ENCODE measurements around the gene NR1D1.
A peak's percentile ranks its signal among the peaks of the same experiment; 100 is the strongest.
"Not testable (repeated sequence)": the region's sequence is repeated elsewhere in the genome, so short reads cannot be mapped to it uniquely, and the experiment has no call there.

NR1D1 gene

GRCh38 chr17:40100419-40100668 lies at the start of gene NR1D1:
NR1D1 (minus strand) TSS chr17:40100589; CDS start chr17:40100094, 495 bp downstream.
- no peak for DNase-seq

GRCh38 chr17:40148527-40148926 lies 48.1 kb upstream of the NR1D1 start:
- DNase-seq = no peak

GRCh38 chr17:40145476-40145875 lies 45.1 kb upstream of the NR1D1 start:
- no peak for DNase-seq

- DNase-seq = not testable (repeated sequence)
Observed at GRCh38 chr17:40143166-40143565, 42.8 kb upstream of the NR1D1 start.

GRCh38 chr17:40139566-40140058 lies 39.2 kb upstream of the NR1D1 start:
- DNase-seq = no peak

- DNase-seq = no peak
Observed at GRCh38 chr17:40135817-40136216, 35.4 kb upstream of the NR1D1 start.

- DNase-seq = no peak
Observed at GRCh38 chr17:40134184-40134583, 33.8 kb upstream of the NR1D1 start.

GRCh38 chr17:40130352-40131042 lies 30.1 kb upstream of the NR1D1 start:
- DNase-seq = no peak

- no peak for DNase-seq
Observed at GRCh38 chr17:40129498-40129897, 29.1 kb upstream of the NR1D1 start.

GRCh38 chr17:40124279-40125141 lies 24.1 kb upstream of the NR1D1 start:
- DNase-seq = no peak

GRCh38 chr17:40123811-40124114 lies 23.4 kb upstream of the NR1D1 start:
- no peak for DNase-seq

- peak; percentile 71 for DNase-seq
Observed at GRCh38 chr17:40122999-40123810, 22.8 kb upstream of the NR1D1 start.

- peak; percentile 73 for DNase-seq
Observed at GRCh38 chr17:40122136-40122998, 22.0 kb upstream of the NR1D1 start.

- DNase-seq = peak; percentile 94
Observed at GRCh38 chr17:40121181-40122135, 21.1 kb upstream of the NR1D1 start, which contains the start of gene MSL1. MSL1 (plus strand) TSS chr17:40121971; CDS start chr17:40122613, 642 bp downstream.

GRCh38 chr17:40115101-40115436 lies 14.7 kb upstream of the NR1D1 start:
- DNase-seq = no peak

GRCh38 chr17:40113907-40114245 lies 13.5 kb upstream of the NR1D1 start:
- no peak for DNase-seq

GRCh38 chr17:40113110-40113906 lies 12.9 kb upstream of the NR1D1 start:
- peak; percentile 97 for DNase-seq

- peak; percentile 75 for DNase-seq
Observed at GRCh38 chr17:40112718-40113109, 12.3 kb upstream of the NR1D1 start.

GRCh38 chr17:40112191-40112711 lies 11.9 kb upstream of the NR1D1 start:
- DNase-seq = no peak

Data from left hindlimb (tissue), 1 donor.